ENCODE results near the gene HAND1. TPM values are rescaled to one million over a fixed set of nuclear protein-coding genes. Genes with fewer than 3 reads are reported as not detected.
A peak's percentile ranks its signal among the peaks of the same experiment; 100 is the strongest.

The HAND1 gene
- polyA plus RNA-seq, 1 experiment = not detected

DNA sequence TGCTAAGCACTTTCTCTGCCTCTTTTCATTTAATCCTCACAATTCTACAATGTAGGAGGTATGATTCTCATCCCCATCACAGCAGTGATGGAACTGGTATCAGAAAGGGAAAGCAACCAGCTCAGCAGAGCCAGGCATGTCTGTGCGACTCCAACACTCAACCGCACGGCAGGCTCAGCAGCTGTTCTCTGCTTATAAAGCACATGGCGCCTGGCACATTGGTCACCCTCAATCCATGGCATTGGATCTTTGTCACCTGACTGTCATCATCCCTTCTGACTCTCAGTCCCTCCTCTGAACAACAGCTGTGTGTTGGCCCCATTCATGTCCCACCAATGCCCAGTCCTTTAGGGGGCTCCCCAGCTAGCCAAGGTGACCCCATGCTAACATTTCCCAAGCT lies 45.1 kb upstream of the HAND1 start:
- Histone ChIP-seq H3K27me3 (ENCODE audit: control insufficient read depth, insufficient read depth, low read length) (peaks cover 5% of the 10 kb centered on the region), H3K4me3 (ENCODE audit: low read depth, low read length) (no peak overlapping the region), H3K36me3 (ENCODE audit: control insufficient read depth, insufficient read depth, low read length) (no peaks in the 10 kb centered on the region)
- ChIA-PET CTCF (interaction anchor here (0.6 to 2.4 kb wide), 10 partner anchors 14 to 88 kb away, joined by 3 to 7 read pairs (median 4); no protein-coding TSS in a partner anchor), POLR2A (no interaction called here)
- no peak for DNase-seq (ENCODE audit: low read depth)
- TF ChIP-seq, protein P1, sequence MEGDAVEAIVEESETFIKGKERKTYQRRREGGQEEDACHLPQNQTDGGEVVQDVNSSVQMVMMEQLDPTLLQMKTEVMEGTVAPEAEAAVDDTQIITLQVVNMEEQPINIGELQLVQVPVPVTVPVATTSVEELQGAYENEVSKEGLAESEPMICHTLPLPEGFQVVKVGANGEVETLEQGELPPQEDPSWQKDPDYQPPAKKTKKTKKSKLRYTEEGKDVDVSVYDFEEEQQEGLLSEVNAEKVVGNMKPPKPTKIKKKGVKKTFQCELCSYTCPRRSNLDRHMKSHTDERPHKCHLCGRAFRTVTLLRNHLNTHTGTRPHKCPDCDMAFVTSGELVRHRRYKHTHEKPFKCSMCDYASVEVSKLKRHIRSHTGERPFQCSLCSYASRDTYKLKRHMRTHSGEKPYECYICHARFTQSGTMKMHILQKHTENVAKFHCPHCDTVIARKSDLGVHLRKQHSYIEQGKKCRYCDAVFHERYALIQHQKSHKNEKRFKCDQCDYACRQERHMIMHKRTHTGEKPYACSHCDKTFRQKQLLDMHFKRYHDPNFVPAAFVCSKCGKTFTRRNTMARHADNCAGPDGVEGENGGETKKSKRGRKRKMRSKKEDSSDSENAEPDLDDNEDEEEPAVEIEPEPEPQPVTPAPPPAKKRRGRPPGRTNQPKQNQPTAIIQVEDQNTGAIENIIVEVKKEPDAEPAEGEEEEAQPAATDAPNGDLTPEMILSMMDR (IDR thresholded peaks at IDR 0.05; ENCODE audit: insufficient read depth, low read depth, low read length) = no peak

- DNase-seq (ENCODE audit: low read depth) = no peak
- POLR2A ChIA-PET = no interaction called here
- CTCF ChIA-PET = interaction anchor here (2.3 to 3.2 kb wide), 4 partner anchors 17 to 89 kb away, joined by 15 to 24 read pairs (median 20); no protein-coding TSS in a partner anchor
- Histone ChIP-seq H3K27me3 (ENCODE audit: control insufficient read depth, insufficient read depth, low read length) (peaks cover 4% of the 10 kb centered on the region), H3K36me3 (ENCODE audit: control insufficient read depth, insufficient read depth, low read length) (no peaks in the 10 kb centered on the region), H3K4me3 (ENCODE audit: low read depth, low read length) (no peak overlapping the region)
- TF ChIP-seq, protein P1 (IDR thresholded peaks at IDR 0.05; ENCODE audit: insufficient read depth, low read depth, low read length) = no peak
These were observed 44.3 kb upstream of the HAND1 start for GRCh38 chr5:154522284-154522683.

GRCh38 chr5:154521756-154522155 lies 43.7 kb upstream of the HAND1 start:
- CTCF ChIA-PET = interaction anchor here (1.3 to 4.0 kb wide), 18 partner anchors 9 to 93 kb away, joined by 4 to 35 read pairs (median 9); no protein-coding TSS in a partner anchor
- DNase-seq (ENCODE audit: low read depth) = no peak
- POLR2A ChIA-PET = no interaction called here
- TF ChIP-seq, protein P1 (IDR thresholded peaks at IDR 0.05; ENCODE audit: insufficient read depth, low read depth, low read length) = no peak
- Histone ChIP-seq H3K27me3 (ENCODE audit: control insufficient read depth, insufficient read depth, low read length) (peaks cover 4% of the 10 kb centered on the region), H3K36me3 (ENCODE audit: control insufficient read depth, insufficient read depth, low read length) (no peaks in the 10 kb centered on the region), H3K4me3 (ENCODE audit: low read depth, low read length) (no peak overlapping the region)

- no peak for DNase-seq (ENCODE audit: low read depth)
- CTCF ChIA-PET = interaction anchor here (0.6 to 4.0 kb wide), 41 partner anchors 8 to 552 kb away, joined by 3 to 35 read pairs (median 4); partner anchors contain the start of gene FAXDC2
- Histone ChIP-seq H3K4me3 (ENCODE audit: low read depth, low read length) (no peak overlapping the region), H3K27me3 (ENCODE audit: control insufficient read depth, insufficient read depth, low read length) (peaks cover 4% of the 10 kb centered on the region), H3K36me3 (ENCODE audit: control insufficient read depth, insufficient read depth, low read length) (no peaks in the 10 kb centered on the region)
- TF ChIP-seq, protein P1 (IDR thresholded peaks at IDR 0.05; ENCODE audit: insufficient read depth, low read depth, low read length) = peak; percentile 82
- POLR2A ChIA-PET = no interaction called here
These were observed 42.9 kb upstream of the HAND1 start for GRCh38 chr5:154520861-154521453.

- peaks cover 4% of the 10 kb centered on the region for H3K27me3 ChIP-seq (ENCODE audit: control insufficient read depth, insufficient read depth, low read length)
- H3K36me3 ChIP-seq (ENCODE audit: control insufficient read depth, insufficient read depth, low read length) = no peaks in the 10 kb centered on the region
- CTCF ChIA-PET = interaction anchor here (1.1 to 4.0 kb wide), 7 partner anchors 8 to 544 kb away, joined by 3 to 35 read pairs (median 19); no protein-coding TSS in a partner anchor
- no peak overlapping the region for H3K4me3 ChIP-seq (ENCODE audit: low read depth, low read length)
- DNase-seq (ENCODE audit: low read depth) = no peak
- POLR2A ChIA-PET = no interaction called here
- TF ChIP-seq, protein P1 (IDR thresholded peaks at IDR 0.05; ENCODE audit: insufficient read depth, low read depth, low read length) = no peak
These were observed 41.3 kb upstream of the HAND1 start for GRCh38 chr5:154519359-154519758.
